MM.1S (cell line): ENCODE data around the gene GBA2.

ENCODE experiments used
- DNase-seq: peaks from one replicate; pipeline ENCODE4 v3.0.0-alpha.2; 2015
- H2AFZ ChIP-seq: fragments of 300-600 bp; sonication (generic); 2 replicates; pipeline ENCODE4 v1.6.0; 2016; ENCODE audit warnings: antibody characterized with exemption, low read length
- H3F3A ChIP-seq: fragments of 300-600 bp; sonication (generic); 2 replicates; pipeline ENCODE4 v1.6.1; 2016; ENCODE audit warnings: mild to moderate bottlenecking, antibody characterized with exemption, low read length, moderate library complexity, mixed read lengths; ENCODE audit not compliant: insufficient read depth
- H3K27ac ChIP-seq: fragments of 300-600 bp; sonication (generic); 2 replicates; pipeline ENCODE4 v1.5.1; 2016; ENCODE audit warnings: mild to moderate bottlenecking, low read length
- H3K27me3 ChIP-seq: fragments of 300-600 bp; sonication (generic); replicated peaks from 2 replicates; pipeline ENCODE4 v1.6.0; 2016; ENCODE audit warnings: low read length; ENCODE audit not compliant: insufficient read depth
- H3K36me3 ChIP-seq: fragments of 300-600 bp; sonication (generic); replicated peaks from 2 replicates; pipeline ENCODE4 v1.6.1; 2016; ENCODE audit warnings: mild to moderate bottlenecking, low read length, mixed read lengths; ENCODE audit not compliant: insufficient read depth
- H3K4me1 ChIP-seq: fragments of 300-600 bp; sonication (generic); 2 replicates; pipeline ENCODE4 v1.6.1; 2016; ENCODE audit warnings: low read length, mixed read lengths
- H3K4me2 ChIP-seq: fragments of 300-600 bp; sonication (generic); 2 replicates; pipeline ENCODE4 v1.6.0; 2016; ENCODE audit warnings: low read depth, low read length
- H3K4me3 ChIP-seq: fragments of 300-600 bp; sonication (generic); 2 replicates; pipeline ENCODE4 v1.5.1; 2016; ENCODE audit warnings: low read length, mixed read lengths
- H3K79me2 ChIP-seq: fragments of 300-600 bp; sonication (generic); 2 replicates; pipeline ENCODE4 v1.6.1; 2016; ENCODE audit warnings: mixed run types, low read length, mixed read lengths
- H3K9ac ChIP-seq: fragments of 300-600 bp; sonication (generic); 2 replicates; pipeline ENCODE4 v1.6.1; 2016; ENCODE audit warnings: low read length, mixed read lengths
- H3K9me2 ChIP-seq: fragments of 300-600 bp; sonication (generic); replicated peaks from 2 replicates; pipeline ENCODE4 v1.6.1; 2016; ENCODE audit warnings: mild to moderate bottlenecking, low read length, mixed read lengths; ENCODE audit not compliant: insufficient read depth
- H3K9me3 ChIP-seq: fragments of 300-600 bp; sonication (generic); replicated peaks from 2 replicates; pipeline ENCODE4 v1.6.1; 2016; ENCODE audit warnings: mild to moderate bottlenecking, low read length, mixed read lengths; ENCODE audit not compliant: insufficient read depth
- H4K20me1 ChIP-seq: fragments of 300-600 bp; sonication (generic); 2 replicates; pipeline ENCODE4 v1.6.1; 2016; ENCODE audit warnings: mild to moderate bottlenecking, low read length, moderate library complexity, mixed read lengths; ENCODE audit not compliant: insufficient read depth
- CTCF ChIP-seq: fragments of 300-600 bp; sonication (generic); IDR thresholded peaks from 2 replicates; pipeline ENCODE4 v1.5.1; 2016; ENCODE audit warnings: antibody characterized with exemption, low read length, mixed read lengths
- EZH2 ChIP-seq: fragments of 300-600 bp; sonication (generic); optimal IDR thresholded peaks from 2 replicates; pipeline ENCODE3; 2017; ENCODE audit warnings: low read depth, mild to moderate bottlenecking, antibody characterized with exemption, low read length, mixed read lengths
- EZH2phosphoT487 ChIP-seq: fragments of 300-600 bp; sonication (generic); IDR thresholded peaks from 2 replicates; pipeline ENCODE4 v1.6.1; 2018; ENCODE audit warnings: antibody characterized with exemption, low read length

Gene GBA2

GRCh38 chr9:35760651-35761050, 11.6 kb upstream of the GBA2 start:
- H3K4me1 ChIP-seq: peaks cover 20% of the 10 kb centered on the region
- DNase-seq: no peak
- H3K79me2 ChIP-seq: peaks cover 69% of the 10 kb centered on the region
- H4K20me1 ChIP-seq: no peaks in the 10 kb centered on the region
- H3K36me3 ChIP-seq: no peaks in the 10 kb centered on the region
- no peak overlapping the region for H3K4me3 ChIP-seq
- TF ChIP-seq EZH2phosphoT487 (no peak), EZH2 (no peak), CTCF (no peak)
- H3K9me3 ChIP-seq: no peaks in the 10 kb centered on the region
- peaks cover 13% of the 10 kb centered on the region; the same call in 1 of the 2 replicates for H3F3A ChIP-seq
- no peaks in the 10 kb centered on the region for H3K27me3 ChIP-seq
- H3K4me2 ChIP-seq: no peak overlapping the region
- no peak overlapping the region for H3K27ac ChIP-seq
- H3K9ac ChIP-seq: no peak overlapping the region
- no peak overlapping the region for H2AFZ ChIP-seq
- H3K9me2 ChIP-seq: no peaks in the 10 kb centered on the region

- Histone ChIP-seq H3K9me3 (no peaks in the 10 kb centered on the region), H4K20me1 (no peaks in the 10 kb centered on the region), H3K36me3 (no peaks in the 10 kb centered on the region), H3K27ac (no peak overlapping the region), H2AFZ (no peak overlapping the region), H3K79me2 (peaks cover 65% of the 10 kb centered on the region), H3K9me2 (no peaks in the 10 kb centered on the region), H3K27me3 (no peaks in the 10 kb centered on the region), H3K4me3 (no peak overlapping the region), H3K4me2 (no peak overlapping the region), H3F3A (peaks cover 13% of the 10 kb centered on the region; the same call in 1 of the 2 replicates), H3K9ac (no peak overlapping the region), H3K4me1 (peaks cover 20% of the 10 kb centered on the region)
- DNase-seq: no peak
- TF ChIP-seq EZH2phosphoT487 (no peak), CTCF (no peak), EZH2 (no peak)
Measured at GRCh38 chr9:35759795-35760194, 10.8 kb upstream of the GBA2 start.

GRCh38 chr9:35758475-35759050, 9.5 kb upstream of the GBA2 start:
- Histone ChIP-seq H3K9ac (no peak overlapping the region), H3K4me2 (0 out of 2 replicates have a peak overlapping the region, but pooled peaks have one; percentile 86), H3K9me2 (no peaks in the 10 kb centered on the region), H3K4me1 (peaks cover 20% of the 10 kb centered on the region), H3K27ac (no peak overlapping the region), H3F3A (peaks cover 13% of the 10 kb centered on the region; the same call in 1 of the 2 replicates), H3K27me3 (no peaks in the 10 kb centered on the region), H3K36me3 (no peaks in the 10 kb centered on the region), H3K9me3 (no peaks in the 10 kb centered on the region), H2AFZ (no peak overlapping the region), H3K4me3 (no peak overlapping the region), H4K20me1 (no peaks in the 10 kb centered on the region), H3K79me2 (peaks cover 55% of the 10 kb centered on the region)
- TF ChIP-seq CTCF (no peak), EZH2phosphoT487 (no peak), EZH2 (no peak)
- no peak for DNase-seq
